GM21515 (cell line): Measurements from ENCODE around the gene LTC4S.
A peak's percentile ranks its signal among the peaks of the same experiment; 100 is the strongest.
"Not testable (repeated sequence)": the region's sequence is repeated elsewhere in the genome, so short reads cannot be mapped to it uniquely, and the experiment has no call there.

Experiments used
- ATAC-seq: cut with Tn5 transposase; IDR thresholded peaks from one replicate; pipeline ENCODE4 v1.9.1; 2021; ENCODE audit not compliant: unreplicated experiment

LTC4S gene, protein sequence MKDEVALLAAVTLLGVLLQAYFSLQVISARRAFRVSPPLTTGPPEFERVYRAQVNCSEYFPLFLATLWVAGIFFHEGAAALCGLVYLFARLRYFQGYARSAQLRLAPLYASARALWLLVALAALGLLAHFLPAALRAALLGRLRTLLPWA

DNA sequence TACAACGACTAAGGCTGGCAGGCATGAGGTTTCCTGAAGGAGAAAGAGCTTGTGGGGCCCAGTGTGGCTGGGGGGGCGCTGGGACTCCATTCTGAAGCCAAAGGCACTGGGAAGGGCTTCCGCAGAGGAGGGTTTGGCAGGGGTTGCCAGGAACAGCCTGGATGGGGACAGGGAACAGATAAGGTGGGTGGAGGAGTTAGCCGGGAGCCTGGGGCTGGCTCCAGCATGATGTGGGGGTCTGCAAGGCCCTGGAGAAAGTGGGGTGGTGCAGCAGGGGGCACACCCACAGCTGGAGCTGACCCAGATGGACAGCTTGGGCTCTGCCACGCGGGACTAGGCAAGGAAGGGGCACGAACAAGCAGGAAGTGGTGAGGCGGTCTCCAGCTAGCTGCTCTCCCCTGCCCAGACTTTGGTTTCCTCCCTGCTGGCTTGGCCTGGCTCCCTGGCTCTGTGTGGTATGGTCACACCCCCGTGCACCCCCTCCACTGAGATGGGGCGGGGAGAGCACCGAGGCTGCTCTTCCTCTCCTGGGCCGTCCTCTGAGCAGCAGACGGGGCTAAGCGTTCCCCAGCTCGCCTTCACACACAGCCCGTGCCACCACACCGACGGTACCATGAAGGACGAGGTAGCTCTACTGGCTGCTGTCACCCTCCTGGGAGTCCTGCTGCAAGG, at the start of gene LTC4S:
LTC4S (plus strand) TSS at position 519 of the 672 bp plus-strand sequence; CDS start at position 614, 95 bp downstream.
- ATAC-seq = no peak

DNA sequence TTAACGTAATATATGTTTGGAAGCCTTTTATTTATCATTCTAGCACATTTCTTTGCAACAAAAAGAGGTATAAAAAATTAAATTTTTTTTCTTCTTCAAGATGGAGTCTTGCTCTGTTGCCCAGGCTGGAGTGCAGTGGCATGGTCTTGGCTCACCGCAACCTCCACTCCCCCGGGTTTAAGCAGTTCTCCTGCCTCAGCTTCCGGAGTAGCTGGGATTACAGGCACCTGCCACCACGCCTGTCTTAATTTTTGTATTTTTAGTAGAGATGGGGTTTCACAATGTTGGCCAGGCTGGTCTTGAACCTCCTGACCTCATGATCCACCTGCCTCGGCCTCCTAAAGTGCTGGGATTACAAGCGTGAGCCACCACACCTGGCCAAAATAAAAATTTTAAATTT, 49.7 kb upstream of the LTC4S start:
- ATAC-seq = not testable (repeated sequence)

DNA sequence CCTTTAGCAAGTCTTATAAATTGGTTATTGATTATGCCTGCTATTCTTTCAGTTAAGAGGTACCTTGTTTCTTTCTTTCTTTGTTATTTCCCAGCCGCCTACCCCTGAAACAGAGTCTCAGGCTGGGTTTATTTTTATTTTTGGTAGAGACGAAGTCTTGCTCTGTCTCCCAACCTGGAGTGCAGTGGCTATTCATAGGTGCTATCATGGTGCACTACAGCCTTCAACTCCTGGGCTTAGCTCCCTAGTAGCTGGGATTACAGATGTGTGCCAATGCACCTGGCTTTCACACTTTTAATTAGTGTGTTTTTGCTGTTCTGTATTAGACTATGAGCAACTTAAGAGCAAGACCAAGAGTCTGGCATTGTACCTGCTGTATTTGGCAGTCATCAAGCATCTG, 46.9 kb upstream of the LTC4S start:
- ATAC-seq = no peak

DNA sequence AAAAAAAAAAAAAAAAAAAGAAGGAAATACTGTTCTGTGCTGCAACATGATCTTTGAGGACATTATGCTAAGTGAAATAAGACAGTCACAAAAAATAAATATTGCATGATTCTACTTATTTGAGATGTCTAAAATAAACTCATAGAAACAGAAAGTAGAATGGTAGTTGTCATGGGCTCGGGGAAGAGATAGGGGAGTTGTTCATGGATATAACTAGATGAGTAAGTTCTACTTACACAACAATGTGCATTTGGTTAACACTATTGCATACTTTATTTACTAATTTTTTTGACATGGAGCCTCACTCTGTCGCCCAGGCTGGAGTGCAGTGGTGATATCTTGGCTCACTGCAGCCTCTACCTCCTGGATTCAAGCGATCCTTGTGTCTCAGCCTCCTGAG, 46.0 kb upstream of the LTC4S start:
- no peak for ATAC-seq

DNA sequence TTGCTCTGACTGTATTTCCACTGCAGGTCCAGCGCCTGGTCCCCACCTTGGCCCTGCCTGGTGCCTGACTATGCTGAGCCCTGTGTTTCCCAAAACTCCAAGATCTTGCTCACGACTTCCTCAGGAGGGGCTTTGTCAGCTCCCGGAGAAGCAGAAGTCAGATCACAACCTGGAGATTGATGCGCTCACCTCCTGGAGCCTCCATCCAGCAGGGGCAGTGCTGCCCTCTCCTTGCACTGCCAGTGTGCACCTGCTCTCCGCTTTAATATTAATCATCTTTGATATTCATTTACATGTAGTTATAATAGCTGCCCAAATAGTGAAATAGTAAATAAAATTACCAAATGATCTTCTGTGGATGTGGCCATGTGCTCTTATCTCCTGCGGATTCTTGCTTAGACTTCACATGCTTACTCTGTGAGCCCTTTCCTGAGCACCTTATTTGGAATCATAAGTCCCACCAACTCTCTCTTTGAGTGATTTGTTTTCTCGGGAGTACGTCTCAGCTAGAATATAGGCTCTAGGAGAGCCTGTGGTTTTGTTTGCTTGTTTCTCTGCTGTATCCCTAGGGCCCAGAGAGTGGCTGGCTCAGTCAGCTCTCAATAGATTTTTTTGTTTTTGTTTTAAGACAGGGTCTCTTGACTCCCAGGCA, 43.8 kb upstream of the LTC4S start:
- no peak for ATAC-seq

DNA sequence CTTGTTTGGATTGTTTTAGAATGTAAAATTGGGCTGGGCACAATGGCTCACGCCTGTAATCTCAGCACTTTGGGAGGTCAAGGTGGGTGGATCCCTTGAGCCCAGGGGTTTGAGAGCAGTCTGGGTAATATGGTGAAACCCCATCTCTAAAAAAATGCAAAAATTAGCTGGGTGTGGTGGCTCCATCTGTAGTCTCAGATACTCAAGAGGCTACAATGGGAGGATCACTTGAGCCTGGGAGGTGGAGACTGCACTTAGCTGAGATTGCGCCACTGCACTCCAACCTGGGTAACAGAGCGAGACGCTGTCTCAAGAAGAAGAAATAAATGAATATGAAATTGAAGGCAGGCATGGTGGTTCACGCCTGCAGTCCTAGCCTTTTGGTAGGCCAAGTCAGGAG, 39.8 kb upstream of the LTC4S start:
- no peak for ATAC-seq

DNA sequence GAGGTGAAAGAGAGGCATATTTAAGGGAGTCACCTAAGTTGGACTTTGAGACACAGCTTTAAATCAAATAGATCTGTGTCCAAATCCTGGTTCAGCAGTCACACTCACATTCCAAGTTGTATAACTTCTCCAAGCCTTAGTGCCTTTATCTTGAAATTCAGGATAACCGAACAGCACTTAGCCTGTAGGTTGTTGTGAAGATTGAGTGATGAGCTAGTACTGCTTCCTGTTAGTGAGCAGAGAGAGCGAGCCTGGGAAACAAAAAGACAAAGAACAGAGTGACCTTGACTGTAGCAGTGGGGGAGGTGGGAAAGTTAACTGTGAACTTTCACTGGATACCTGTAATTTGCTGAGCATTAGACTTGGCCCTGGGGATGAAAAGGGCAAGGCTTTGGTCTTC, 38.8 kb upstream of the LTC4S start:
- no peak for ATAC-seq

DNA sequence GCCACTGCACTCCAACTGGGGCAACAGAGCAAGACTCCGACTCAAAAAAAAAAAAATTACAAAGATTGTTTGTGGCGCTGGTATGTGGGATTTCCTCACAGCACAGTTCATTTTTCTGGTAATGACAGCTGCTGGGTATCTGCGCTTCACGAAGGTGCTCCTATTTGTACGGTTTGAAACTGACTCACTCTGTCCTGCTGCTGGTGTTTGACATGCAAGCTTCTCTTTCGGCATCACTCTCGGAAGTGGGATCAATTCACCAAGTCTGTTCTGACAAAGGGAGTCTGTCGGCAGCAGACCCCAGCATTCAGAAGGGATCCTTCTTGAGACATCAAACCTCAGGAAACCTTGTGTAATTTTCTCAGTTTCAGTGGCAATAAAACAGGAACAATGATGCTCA, 34.8 kb upstream of the LTC4S start:
- ATAC-seq = no peak

DNA sequence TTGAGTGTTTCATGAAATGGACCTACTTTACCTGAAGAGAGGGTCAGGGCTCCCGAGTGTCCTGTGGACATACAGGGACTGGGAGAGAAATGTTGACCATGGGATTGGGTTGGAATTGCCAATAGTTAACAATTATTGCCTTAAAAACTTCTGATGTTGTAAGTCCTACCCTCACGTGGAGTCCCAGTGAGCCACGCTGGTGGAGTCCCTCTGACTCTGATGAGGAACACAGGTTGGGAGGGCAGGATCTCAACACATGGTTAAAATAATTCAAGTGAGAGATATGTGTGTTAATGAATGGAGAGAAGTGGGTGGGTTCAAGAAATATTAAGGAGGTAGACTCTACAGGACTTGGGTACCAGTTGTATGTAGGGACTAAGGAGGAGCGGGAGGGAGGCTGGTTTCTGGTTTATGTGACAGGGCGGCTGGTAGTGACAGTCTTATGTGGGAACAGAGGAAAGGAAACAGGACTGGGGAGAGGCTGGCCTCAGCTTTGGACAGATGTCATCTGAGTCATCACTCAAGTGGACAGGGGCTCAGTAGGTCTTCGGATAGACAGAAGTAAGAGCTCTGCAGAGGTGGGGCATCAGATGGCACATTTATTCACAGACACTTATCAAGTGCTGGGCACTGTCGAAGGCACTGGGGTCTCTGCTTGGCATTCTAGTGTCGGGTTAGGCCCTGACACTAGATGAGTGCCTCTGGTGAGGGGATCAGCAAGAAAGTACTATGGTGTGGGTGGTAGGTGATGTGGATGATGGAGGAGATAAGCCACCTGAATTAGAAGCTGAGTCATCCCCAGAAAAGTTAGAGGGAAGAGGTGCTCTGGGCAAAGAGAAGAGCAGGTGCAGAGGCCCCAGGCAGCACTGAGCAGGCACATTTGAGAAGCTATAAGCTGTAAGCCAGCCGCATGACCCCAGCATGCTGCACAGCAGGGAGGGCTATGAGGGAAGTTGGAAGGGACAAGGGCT, 33.9 kb upstream of the LTC4S start:
- peak; percentile 58 for ATAC-seq

DNA sequence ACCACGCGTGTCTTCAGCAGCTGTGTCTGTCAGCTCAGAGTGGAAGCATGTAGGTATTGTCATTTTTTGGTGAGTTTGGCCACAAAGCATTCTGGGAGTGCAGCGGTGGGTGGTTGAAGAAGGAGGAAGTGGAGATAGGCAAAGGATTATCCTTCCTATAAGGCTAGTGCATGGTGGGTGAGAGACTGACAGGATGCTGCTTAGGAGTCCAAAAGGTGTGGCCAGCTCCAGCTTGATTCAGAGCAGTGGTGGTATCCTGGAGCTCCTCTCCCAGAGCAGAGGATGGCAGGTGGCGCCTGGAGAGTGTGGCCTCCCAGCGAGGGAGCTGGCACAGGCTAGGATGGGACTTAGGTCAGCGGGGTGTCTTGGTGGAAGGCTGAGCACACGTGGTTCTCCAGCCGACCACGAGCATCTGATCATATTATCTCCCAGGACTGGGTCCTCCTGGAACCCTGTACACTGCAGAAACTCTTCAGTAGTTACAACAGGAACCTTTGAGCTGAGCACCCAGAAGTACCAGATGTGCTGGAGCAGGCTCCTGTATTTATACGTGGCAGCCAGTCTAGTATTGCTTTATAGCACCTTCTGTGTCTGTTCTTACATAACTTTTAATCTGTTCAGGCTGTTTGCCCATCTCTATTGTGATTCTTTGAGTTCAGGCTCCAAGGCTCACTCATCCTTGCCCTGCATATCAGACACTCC, 31.6 kb upstream of the LTC4S start:
- no peak for ATAC-seq

DNA sequence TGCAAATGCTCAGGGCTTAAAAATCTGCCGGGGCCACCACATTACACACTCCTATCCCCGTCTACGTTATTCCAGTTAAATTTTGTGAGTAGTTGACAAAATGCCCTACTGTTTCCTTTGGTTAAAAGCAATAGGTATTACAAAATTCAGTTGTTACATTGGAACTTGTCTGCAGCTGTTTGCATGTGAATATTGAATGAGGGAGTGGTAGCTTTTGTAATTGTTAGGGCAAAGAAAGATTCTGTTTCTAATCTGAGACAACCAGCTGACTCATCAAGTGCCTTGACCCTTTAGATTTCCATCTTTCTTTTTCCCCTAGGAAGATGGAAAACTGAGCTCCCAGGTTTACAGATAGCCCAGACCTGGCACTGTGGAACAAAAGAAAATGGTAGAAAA, 31.0 kb upstream of the LTC4S start:
- ATAC-seq = no peak

DNA sequence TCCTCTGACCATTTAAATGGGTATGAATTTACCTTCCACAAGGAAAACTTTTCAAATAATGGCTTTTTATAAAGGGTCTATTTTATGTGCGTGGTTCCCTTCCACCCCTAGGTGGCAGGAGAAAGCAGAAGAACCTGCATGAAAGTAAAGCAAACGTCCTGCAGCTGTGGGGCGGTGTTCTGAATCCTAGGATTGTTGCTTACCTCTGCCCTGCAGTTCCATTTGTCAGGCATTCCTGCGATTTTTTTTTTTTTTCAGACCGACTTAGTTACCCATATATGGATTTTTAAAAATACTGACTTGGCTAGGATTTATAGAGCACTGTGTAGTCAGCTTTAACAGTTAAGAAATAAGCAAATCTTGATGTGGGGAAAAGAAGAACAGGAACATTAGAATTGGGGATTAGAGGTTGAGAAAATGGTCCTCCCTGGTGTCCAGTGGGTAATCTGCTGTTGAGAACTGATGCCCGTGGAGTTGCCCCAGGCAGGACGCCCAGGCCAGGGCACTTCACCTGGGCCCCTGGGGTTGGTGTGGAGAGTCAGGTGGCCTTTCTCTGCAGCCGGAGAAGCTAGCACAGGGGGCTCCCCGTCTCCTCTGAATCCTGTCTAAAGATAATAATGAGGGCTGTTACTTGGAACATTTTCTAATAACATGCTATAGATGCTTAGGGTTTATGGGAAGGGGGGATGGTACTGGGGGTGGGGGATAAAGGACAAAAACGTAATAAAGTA, 30.4 kb upstream of the LTC4S start:
- ATAC-seq = no peak

DNA sequence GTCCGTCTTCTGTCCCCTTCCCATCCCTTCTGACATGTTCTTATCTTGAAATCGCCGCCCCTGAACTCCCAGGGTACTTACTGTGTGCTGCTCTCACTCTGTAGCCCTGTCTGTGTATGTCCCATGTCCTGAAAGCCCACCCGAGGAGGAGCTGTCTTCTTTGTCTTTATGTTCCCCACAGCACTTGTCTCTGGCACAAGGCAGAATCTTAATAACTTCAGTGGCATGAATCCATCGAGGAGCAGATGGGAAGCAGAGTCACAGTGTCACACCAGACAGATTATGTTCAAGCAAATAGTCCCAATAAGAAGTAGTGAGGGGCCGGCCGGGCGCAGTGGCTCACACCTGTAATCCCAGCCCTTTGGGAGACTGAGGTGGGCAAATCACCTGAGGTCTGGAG, 29.7 kb upstream of the LTC4S start:
- no peak for ATAC-seq

DNA sequence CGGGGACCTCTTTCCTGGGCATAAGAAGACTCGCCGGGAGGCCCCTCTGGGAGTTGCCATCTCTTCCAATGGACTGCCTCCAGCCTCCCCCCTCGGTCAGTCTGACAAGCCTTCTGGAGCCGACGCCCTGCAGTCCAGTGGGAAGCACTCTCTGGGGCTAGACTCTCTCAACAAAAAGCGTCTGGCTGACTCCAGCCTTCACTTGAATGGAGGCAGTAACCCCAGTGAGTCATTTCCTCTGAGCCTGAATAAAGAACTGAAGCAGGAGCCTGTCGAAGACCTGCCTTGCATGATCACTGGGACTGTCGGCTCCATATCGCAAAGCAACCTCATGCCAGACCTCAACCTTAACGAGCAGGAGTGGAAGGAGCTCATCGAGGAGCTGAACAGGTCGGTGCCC, 28.4 kb upstream of the LTC4S start:
- ATAC-seq = no peak

DNA sequence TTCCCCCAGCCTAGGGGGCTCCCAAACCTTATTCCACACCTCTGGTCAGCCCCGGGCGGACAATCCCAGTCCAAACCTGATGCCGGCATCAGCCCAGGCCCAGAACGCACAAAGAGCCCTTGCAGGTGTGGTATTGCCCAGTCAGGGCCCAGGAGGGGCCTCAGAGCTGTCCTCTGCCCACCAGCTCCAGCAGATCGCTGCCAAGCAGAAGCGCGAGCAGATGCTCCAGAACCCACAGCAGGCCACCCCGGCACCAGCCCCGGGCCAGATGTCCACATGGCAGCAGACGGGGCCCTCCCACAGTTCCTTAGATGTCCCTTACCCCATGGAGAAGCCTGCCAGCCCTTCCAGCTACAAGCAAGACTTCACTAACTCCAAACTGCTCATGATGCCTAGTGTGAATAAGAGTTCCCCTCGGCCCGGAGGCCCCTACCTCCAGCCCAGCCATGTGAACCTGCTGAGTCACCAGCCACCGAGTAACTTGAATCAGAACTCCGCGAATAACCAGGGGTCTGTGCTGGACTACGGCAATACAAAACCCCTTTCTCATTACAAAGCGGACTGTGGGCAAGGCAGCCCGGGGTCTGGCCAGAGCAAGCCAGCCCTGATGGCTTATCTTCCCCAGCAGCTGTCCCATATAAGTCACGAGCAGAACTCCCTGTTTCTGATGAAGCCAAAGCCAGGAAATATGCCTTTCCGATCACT, 27.6 kb upstream of the LTC4S start:
- no peak for ATAC-seq

DNA sequence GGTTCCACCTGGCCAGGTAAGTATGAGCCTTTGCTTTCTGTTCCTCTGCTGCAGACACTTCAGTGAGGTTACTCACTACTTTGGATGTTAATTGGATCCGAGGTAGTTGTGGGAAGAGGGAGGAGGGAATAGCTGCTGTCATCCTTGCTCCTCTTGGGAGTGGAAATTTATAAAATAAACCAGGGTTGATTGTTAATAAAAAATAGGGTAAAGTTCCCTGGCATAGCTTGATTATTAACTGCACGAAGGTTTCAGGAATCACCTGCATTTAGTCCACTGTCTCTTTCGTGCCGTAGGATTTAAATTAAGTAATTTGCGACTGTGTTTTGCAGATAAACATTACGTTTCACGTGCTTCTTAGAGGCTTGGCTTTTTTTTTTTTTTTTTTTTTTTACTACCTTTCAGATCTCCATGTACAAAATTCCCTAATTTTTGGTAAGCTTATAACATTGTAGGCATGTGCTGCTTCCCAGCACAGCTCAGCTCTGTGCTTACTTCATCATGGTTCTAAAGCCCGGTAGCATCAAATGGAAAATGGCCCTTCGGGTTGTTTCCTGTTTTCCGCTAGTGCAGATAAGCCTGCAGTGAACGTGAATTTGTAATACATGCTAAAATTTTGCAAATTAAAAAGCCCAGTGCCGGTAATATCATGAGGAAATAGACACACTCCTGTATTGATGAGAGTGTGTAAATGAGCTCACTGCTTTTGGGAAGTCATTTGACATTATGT, 26.9 kb upstream of the LTC4S start:
- ATAC-seq = no peak

DNA sequence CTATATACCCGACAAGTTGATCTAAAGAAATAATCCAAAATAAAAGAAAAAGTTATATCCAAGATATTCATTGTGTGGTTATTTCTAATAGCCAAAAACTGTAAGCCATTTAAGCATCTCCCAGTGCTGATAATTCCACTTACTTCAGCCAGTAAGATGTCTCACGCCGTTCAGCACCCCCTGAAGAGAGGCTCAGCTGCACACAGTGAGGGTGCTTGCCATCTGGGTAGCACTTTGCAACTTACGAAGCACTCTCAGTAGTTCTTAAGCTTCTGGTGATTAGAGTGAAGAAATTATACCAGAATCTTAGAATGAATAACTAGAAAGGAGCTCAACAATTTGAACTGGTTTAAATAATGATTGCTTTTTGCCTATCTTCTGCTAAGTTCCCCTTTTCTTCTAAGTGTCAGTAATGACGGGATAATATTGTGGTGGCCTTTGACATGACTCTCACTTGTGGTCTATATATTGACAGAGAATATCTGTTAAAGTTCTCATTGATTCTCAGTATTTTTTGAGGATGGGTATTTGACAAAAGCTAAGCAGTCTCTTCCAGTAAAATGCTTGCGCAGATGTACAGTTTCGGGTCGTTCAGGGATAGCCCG, 26.2 kb upstream of the LTC4S start:
- ATAC-seq = no peak

DNA sequence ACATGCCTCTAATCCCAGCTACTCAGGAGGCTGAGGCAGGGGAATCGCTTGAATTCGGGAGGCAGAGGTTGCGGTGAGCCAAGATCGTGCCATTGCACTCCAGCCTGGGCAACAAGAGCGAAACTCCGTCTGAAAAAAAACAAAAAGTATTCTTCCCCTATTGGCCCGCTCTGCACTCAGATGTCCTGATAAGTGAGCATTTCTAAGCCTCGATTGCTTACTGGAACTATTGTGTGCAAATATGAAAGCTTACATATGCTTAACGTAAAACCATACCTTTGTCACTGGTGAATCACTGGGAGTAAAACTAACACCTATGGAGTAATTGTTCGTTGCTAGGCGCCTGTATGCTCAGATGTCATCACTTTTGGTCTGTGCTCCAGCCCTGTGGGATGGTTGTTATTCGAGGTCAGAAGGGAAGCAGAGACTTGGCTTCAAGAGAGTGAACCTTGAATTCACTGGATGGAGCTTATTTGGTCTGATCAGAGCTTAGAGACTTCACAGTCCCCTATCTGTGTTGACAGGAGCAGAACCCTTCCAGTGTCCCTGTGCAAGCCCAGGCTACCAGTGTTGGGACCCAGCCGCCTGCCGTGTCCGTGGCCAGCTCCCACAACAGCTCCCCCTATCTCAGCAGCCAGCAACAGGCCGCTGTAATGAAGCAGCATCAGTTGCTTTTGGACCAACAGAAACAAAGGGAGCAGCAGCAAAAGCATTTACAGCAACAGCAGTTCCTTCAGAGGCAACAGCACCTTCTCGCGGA, 25.3 kb upstream of the LTC4S start:
- no peak for ATAC-seq
